T follicular helper cell (primary cell): Measurements from ENCODE around the gene KCNH2.
A peak's percentile ranks its signal among the peaks of the same experiment; 100 is the strongest.

Experiments
- DNase-seq: peaks from one replicate; pipeline ENCODE4 v3.0.0-alpha.2; 2020; ENCODE audit warnings: low read depth

KCNH2 gene

GRCh38 chr7:150948791-150949251 lies 29.3 kb downstream of the KCNH2 start:
- DNase-seq = no peak

- DNase-seq = no peak
These were observed 30.1 kb downstream of the KCNH2 start for GRCh38 chr7:150947761-150948651.

GRCh38 chr7:150947241-150947745 lies 30.8 kb downstream of the KCNH2 start:
- DNase-seq = no peak

- DNase-seq = no peak
These were observed 31.5 kb downstream of the KCNH2 start for GRCh38 chr7:150946421-150947240.

GRCh38 chr7:150945853-150946420 lies 32.2 kb downstream of the KCNH2 start:
- no peak for DNase-seq

GRCh38 chr7:150945171-150945852 lies 32.8 kb downstream of the KCNH2 start:
- no peak for DNase-seq

- DNase-seq = no peak
These were observed 33.8 kb downstream of the KCNH2 start for GRCh38 chr7:150944066-150945042.

- no peak for DNase-seq
These were observed 34.7 kb downstream of the KCNH2 start for GRCh38 chr7:150943453-150943814.

GRCh38 chr7:150942591-150943452 lies 35.3 kb downstream of the KCNH2 start:
- DNase-seq = no peak

GRCh38 chr7:150942001-150942590 lies 36.0 kb downstream of the KCNH2 start:
- peak; percentile 11 for DNase-seq

GRCh38 chr7:150941351-150942000 lies 36.6 kb downstream of the KCNH2 start:
- no peak for DNase-seq

GRCh38 chr7:150940431-150941102 lies 37.6 kb downstream of the KCNH2 start:
- no peak for DNase-seq

- no peak for DNase-seq
These were observed 38.7 kb downstream of the KCNH2 start for GRCh38 chr7:150939466-150939865.

- DNase-seq = no peak
These were observed 39.1 kb downstream of the KCNH2 start for GRCh38 chr7:150939052-150939451.

GRCh38 chr7:150938566-150938965 lies 39.6 kb downstream of the KCNH2 start:
- DNase-seq = no peak

- no peak for DNase-seq
These were observed 40.1 kb downstream of the KCNH2 start for GRCh38 chr7:150937848-150938561.

- no peak for DNase-seq
These were observed 42.1 kb downstream of the KCNH2 start for GRCh38 chr7:150936018-150936417.
